ENCODE data around the gene KCNJ1.

DNA sequence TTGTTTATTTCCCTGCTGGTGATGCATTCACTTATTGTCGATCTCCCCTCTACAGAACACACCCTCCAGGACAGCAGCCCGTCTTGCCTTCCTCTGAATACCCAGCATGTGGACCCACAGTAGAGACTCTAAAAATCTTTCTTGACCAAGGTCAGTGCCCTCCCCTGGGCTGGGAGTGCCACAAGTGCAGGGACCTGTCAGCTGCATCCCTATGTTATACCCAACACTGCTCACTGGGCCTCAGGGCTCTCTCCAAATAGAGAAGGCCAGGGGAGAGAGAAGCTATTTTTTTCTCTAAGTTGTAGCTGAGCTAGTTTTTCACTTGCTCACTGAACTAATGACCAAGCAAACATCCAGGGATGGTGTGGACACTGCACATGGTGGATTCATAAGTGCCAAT lies 9.8 kb downstream of the KCNJ1 start:
- TF ChIP-seq, protein P1, sequence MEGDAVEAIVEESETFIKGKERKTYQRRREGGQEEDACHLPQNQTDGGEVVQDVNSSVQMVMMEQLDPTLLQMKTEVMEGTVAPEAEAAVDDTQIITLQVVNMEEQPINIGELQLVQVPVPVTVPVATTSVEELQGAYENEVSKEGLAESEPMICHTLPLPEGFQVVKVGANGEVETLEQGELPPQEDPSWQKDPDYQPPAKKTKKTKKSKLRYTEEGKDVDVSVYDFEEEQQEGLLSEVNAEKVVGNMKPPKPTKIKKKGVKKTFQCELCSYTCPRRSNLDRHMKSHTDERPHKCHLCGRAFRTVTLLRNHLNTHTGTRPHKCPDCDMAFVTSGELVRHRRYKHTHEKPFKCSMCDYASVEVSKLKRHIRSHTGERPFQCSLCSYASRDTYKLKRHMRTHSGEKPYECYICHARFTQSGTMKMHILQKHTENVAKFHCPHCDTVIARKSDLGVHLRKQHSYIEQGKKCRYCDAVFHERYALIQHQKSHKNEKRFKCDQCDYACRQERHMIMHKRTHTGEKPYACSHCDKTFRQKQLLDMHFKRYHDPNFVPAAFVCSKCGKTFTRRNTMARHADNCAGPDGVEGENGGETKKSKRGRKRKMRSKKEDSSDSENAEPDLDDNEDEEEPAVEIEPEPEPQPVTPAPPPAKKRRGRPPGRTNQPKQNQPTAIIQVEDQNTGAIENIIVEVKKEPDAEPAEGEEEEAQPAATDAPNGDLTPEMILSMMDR (IDR thresholded peaks at IDR 0.05; ENCODE audit: low read depth, low read length): no peak
- TF ChIP-seq EZH2phosphoT487 (IDR thresholded peaks at IDR 0.05; ENCODE audit: low read depth): no peak
